Endothelial cell of umbilical vein (primary cell): ENCODE measurements around the gene PGLYRP4. TPM values are rescaled to one million over a fixed set of nuclear protein-coding genes. Genes with fewer than 3 reads are reported as not detected.

Experiments used
- BruUV-seq: library from RNA; stranded (reverse); fragments of 400-500 nt; replicated peaks from 2 replicates; lab custom pipeline; 2021; lab: Mats Ljungman, UMichigan
- CTCF ChIA-PET: fragments of 300-600, 350-600 bp; sonication (Branson Sonifier 250); formaldehyde crosslinking; loops from one replicate; lab custom pipeline; 2021; ENCODE audit warnings: antibody characterized with exemption, inconsistent platforms; lab: Charles Lee
- POLR2A ChIA-PET: fragments of 300-600, 350-600 bp; sonication (Branson Sonifier 250); formaldehyde crosslinking; loops from one replicate; lab custom pipeline; 2021; ENCODE audit warnings: antibody characterized with exemption, inconsistent platforms; lab: Charles Lee
- DNase-seq: peaks from one replicate; pipeline ENCODE4 v3.0.0-alpha.2; 2011; ENCODE audit warnings: low read depth, low spot score
- FAIRE-seq: peaks from 2 replicates; lab custom pipeline; 2011; peaks lifted over from hg19 to GRCh38; lab: Jason Lieb, UNC
- H2AFZ ChIP-seq: 2 replicates; pipeline ENCODE4 v1.6.0; 2012; ENCODE audit warnings: low read depth, low read length, control low read depth, inconsistent platforms
- H3K27ac ChIP-seq: 2 replicates; pipeline ENCODE4 v1.5.1; 2011; ENCODE audit warnings: low read depth, mild to moderate bottlenecking, control low read depth, low read length, moderate library complexity; ENCODE audit not compliant: insufficient read depth
- H3K27me3 ChIP-seq, 2 experiments: 2 replicates each; pipeline versions ENCODE4 v1.6.0 to v1.6.1; 2011; ENCODE audit warnings: low read length in 2 of 2, mixed read lengths in 1 of 2; ENCODE audit not compliant: control insufficient read depth in 2 of 2, insufficient read depth in 2 of 2
- H3K36me3 ChIP-seq, 2 experiments: 2 replicates in 1 of 2; 3 replicates in 1 of 2; pipeline ENCODE4 v1.5.1; 2011; ENCODE audit warnings: low read length in 2 of 2, mild to moderate bottlenecking in 1 of 2, moderate library complexity in 1 of 2; ENCODE audit not compliant: control insufficient read depth in 2 of 2, insufficient read depth in 2 of 2; ENCODE audit errors: extremely low read depth in 1 of 2
- H3K4me1 ChIP-seq: 3 replicates; pipeline ENCODE4 v1.5.1; 2011; ENCODE audit warnings: mild to moderate bottlenecking, low read length; ENCODE audit not compliant: control insufficient read depth, insufficient read depth; ENCODE audit errors: extremely low read depth
- H3K4me2 ChIP-seq: 2 replicates; pipeline ENCODE4 v1.6.1; 2011; ENCODE audit warnings: low read length, control low read depth, mixed read lengths; ENCODE audit not compliant: insufficient read depth
- H3K4me3 ChIP-seq, 3 experiments: fragments of 200-600 bp in 1 of 3; sonication (generic), shearing (Covaris generic) in 1 of 3; replicated peaks in 1 of 3; 2 replicates each; pipeline ENCODE4 v1.5.1; 2011 to 2016; ENCODE audit warnings: control low read depth in 3 of 3, low read length in 3 of 3, mild to moderate bottlenecking in 2 of 3, inconsistent platforms in 1 of 3, low read depth in 1 of 3, moderate library complexity in 1 of 3; ENCODE audit not compliant: insufficient read depth in 1 of 3
- H3K79me2 ChIP-seq: 2 replicates; pipeline ENCODE4 v1.6.0; 2012; ENCODE audit warnings: low read length, inconsistent platforms; ENCODE audit not compliant: control insufficient read depth, insufficient read depth
- H3K9ac ChIP-seq: replicated peaks from 2 replicates; pipeline ENCODE3; 2011; ENCODE audit warnings: low read length, control low read depth; ENCODE audit not compliant: insufficient read depth; ENCODE audit errors: extremely low read depth
- H3K9me1 ChIP-seq: replicated peaks from 3 replicates; pipeline ENCODE4 v1.6.0; 2011; ENCODE audit warnings: mild to moderate bottlenecking, low read length; ENCODE audit not compliant: control insufficient read depth, insufficient read depth; ENCODE audit errors: extremely low read depth
- H3K9me3 ChIP-seq: replicated peaks from 2 replicates; pipeline ENCODE4 v1.5.1; 2012; ENCODE audit warnings: low read length, inconsistent platforms; ENCODE audit not compliant: control insufficient read depth, insufficient read depth
- H4K20me1 ChIP-seq: replicated peaks from 2 replicates; pipeline ENCODE3; 2011; ENCODE audit warnings: mild to moderate bottlenecking, low read length; ENCODE audit not compliant: control insufficient read depth, insufficient read depth; ENCODE audit errors: extremely low read depth
- EZH2 ChIP-seq: IDR thresholded peaks from 2 replicates; pipeline ENCODE4 v1.6.1; 2012; ENCODE audit warnings: borderline replicate concordance, low read depth, mild to moderate bottlenecking, moderate library complexity, low read length, inconsistent platforms; ENCODE audit not compliant: severe bottlenecking
- FOS ChIP-seq: IDR thresholded peaks from 2 replicates; pipeline ENCODE4 v1.6.1; 2011; ENCODE audit warnings: mild to moderate bottlenecking, low read length, moderate library complexity, borderline replicate concordance; ENCODE audit not compliant: insufficient read depth
- GATA2 ChIP-seq: IDR thresholded peaks from 2 replicates; pipeline ENCODE4 v1.7.0; 2011; ENCODE audit warnings: low read depth, mild to moderate bottlenecking, moderate library complexity, mixed read lengths, low read length; ENCODE audit not compliant: insufficient read length, insufficient read depth
- JUN ChIP-seq: IDR thresholded peaks from 2 replicates; pipeline ENCODE4 v1.6.1; 2011; ENCODE audit warnings: borderline replicate concordance, low read depth; ENCODE audit not compliant: insufficient read length, insufficient read depth
- MAX ChIP-seq: IDR thresholded peaks from 2 replicates; pipeline ENCODE4 v1.6.1; 2011; ENCODE audit not compliant: insufficient read depth, insufficient read length
- MYC ChIP-seq: IDR thresholded peaks from one replicate; pipeline ENCODE4 v1.6.1; 2011; ENCODE audit warnings: mild to moderate bottlenecking, low read depth, low read length
- POLR2A ChIP-seq: IDR thresholded peaks from 2 replicates; pipeline ENCODE4 v1.6.1; 2012; ENCODE audit warnings: low read depth, mild to moderate bottlenecking, control low read depth, low read length
- POLR2AphosphoS5 ChIP-seq: IDR thresholded peaks from 2 replicates; pipeline ENCODE4 v1.6.1; 2012; ENCODE audit warnings: low read depth, mild to moderate bottlenecking, control low read depth, low read length, moderate library complexity; ENCODE audit not compliant: insufficient read depth
- dilution Hi-C: fragments of 300-500 bp; cut with MboI; formaldehyde crosslinking; loops from one replicate; pipeline ENCODE4 v1.15.0; 2019; ENCODE audit warnings: low sequenced_read_pairs; ENCODE audit not compliant: extremely low pct_ligation_motif_present
- intact Hi-C: fragments of 100-400 bp; cut with micrococcal nuclease; formaldehyde crosslinking; loops from one replicate; pipeline ENCODE4 v1.10.0; 2022
- polyA plus RNA-seq, 4 experiments: library from polyadenylated mRNA; depleted of rRNA in 3 of 4; stranded (reverse) in 3 of 4; unstranded in 1 of 4; fragments of >200 nt; gene quantifications; 2 replicates each; pipeline versions ENCODE4 v1.2.1 to v1.2.3, GENCODE V29; 2011 to 2012; ENCODE audit warnings: missing spikeins in 1 of 4
- total RNA-seq: library from RNA; stranded (reverse); gene quantifications from 2 replicates; pipeline ENCODE4 v1.2.3, GENCODE V29; 2021
- TF ChIP-seq, protein P1 (sequence below), 2 donors: IDR thresholded peaks; 1 replicate in 1 of 2; 2 replicates in 1 of 2; pipeline ENCODE4 v1.5.1; 2011; ENCODE audit warnings: low read length in 2 of 2, mild to moderate bottlenecking in 2 of 2, moderate library complexity in 2 of 2, control low read depth in 1 of 2, inconsistent platforms in 1 of 2, low read depth in 1 of 2; ENCODE audit not compliant: insufficient read depth in 1 of 2; ENCODE audit errors: extremely low read depth in 1 of 2

The PGLYRP4 gene
- total and polyA plus RNA-seq, 2 donors (not counting 3 experiments of a cell fraction or from before 2014, with no cell fraction given) = not detected

DNA sequence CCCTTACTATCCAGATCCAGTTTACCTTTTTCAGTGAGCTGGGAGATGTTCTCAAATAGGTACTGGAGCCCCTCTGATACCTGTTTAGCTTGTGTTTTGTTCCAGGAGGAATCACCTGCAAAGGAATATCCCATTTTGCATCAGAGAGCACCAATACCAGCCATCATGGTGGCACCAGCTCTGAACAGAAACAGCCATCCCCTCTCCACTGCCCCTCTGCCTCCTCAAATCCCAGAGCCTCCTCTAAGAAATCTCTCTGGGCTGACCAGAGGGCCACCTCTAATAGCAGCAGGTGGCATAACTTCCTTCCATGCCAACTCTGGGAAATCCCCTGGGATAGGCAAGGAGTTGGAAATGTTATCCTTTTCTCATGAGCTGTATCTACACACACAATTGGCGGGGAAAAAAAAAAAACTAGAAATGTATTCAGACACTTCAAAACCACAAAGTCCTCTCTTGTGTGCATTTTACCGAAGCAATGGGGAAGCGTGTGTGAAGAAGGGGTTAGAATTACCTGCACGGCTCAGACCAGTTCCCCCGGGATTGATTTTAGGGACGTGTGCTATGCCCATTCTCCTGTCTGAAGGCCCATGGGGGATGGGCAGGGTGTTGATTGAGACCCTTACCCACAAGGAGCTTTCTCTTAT lies 2.4 kb downstream of the PGLYRP4 start:
- POLR2A ChIA-PET = interaction anchor here (0.6 kb wide), 1 partner anchor 231 kb away, joined by 3 read pairs; no protein-coding TSS in a partner anchor
- dilution Hi-C loops (no loop called here), intact Hi-C loops (no loop called here)
- FAIRE-seq = no peak
- Histone ChIP-seq H3K79me2 (no peaks in the 10 kb centered on the region), H3K9ac (no peak overlapping the region), H3K36me3 (no peaks in the 10 kb centered on the region), H3K27me3 (peaks cover 2 to 3% of the 10 kb centered on the region in 2 experiments), H3K9me1 (no peaks in the 10 kb centered on the region), H3K9me3 (no peaks in the 10 kb centered on the region), H3K4me1 (no peaks in the 10 kb centered on the region), H3K4me3 (no peak overlapping the region), H4K20me1 (no peaks in the 10 kb centered on the region), H3K4me2 (no peak overlapping the region), H3K27ac (no peak overlapping the region), H2AFZ (no peak overlapping the region)
- no TSS peak for BruUV-seq
- no peak for DNase-seq
- CTCF ChIA-PET = interaction anchor here (1.2 to 1.5 kb wide), 2 partner anchors 148 to 149 kb away, joined by 4 to 5 read pairs; no protein-coding TSS in a partner anchor
- TF ChIP-seq MAX (no peak), JUN (no peak), GATA2 (no peak), FOS (no peak), MYC (no peak), EZH2 (no peak), POLR2AphosphoS5 (no peak), POLR2A (no peak)
- TF ChIP-seq, protein P1, sequence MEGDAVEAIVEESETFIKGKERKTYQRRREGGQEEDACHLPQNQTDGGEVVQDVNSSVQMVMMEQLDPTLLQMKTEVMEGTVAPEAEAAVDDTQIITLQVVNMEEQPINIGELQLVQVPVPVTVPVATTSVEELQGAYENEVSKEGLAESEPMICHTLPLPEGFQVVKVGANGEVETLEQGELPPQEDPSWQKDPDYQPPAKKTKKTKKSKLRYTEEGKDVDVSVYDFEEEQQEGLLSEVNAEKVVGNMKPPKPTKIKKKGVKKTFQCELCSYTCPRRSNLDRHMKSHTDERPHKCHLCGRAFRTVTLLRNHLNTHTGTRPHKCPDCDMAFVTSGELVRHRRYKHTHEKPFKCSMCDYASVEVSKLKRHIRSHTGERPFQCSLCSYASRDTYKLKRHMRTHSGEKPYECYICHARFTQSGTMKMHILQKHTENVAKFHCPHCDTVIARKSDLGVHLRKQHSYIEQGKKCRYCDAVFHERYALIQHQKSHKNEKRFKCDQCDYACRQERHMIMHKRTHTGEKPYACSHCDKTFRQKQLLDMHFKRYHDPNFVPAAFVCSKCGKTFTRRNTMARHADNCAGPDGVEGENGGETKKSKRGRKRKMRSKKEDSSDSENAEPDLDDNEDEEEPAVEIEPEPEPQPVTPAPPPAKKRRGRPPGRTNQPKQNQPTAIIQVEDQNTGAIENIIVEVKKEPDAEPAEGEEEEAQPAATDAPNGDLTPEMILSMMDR (IDR thresholded peaks at IDR 0.05; ENCODE audit: extremely low read depth in 1 of 2, insufficient read depth in 1 of 2, low read depth in 1 of 2, low read length in 2 of 2) = no peak
